OCI-LY7 (cell line): ENCODE data around the gene H1-8. TPM values are rescaled to one million over a fixed set of nuclear protein-coding genes. Genes with fewer than 3 reads are reported as not detected.

Source experiments
- BruUV-seq: library from RNA; stranded (reverse); fragments of 400-500 nt; replicated peaks from 2 replicates; lab custom pipeline; 2021; lab: Mats Ljungman, UMichigan
- CTCF ChIA-PET: fragments of 300-600 bp; sonication (Branson Sonifier 250); formaldehyde crosslinking; loops from one replicate; lab custom pipeline; 2022; ENCODE audit warnings: antibody characterized with exemption; ENCODE audit not compliant: unreplicated experiment; lab: Charles Lee
- POLR2A ChIA-PET: fragments of 300-600 bp; sonication (Branson Sonifier 250); formaldehyde crosslinking; loops from one replicate; lab custom pipeline; 2022; ENCODE audit warnings: antibody characterized with exemption; lab: Charles Lee
- DNase-seq: peaks from one replicate; pipeline ENCODE4 v3.0.0-alpha.2; 2015; ENCODE audit warnings: low spot score
- H2AFZ ChIP-seq: fragments of 200-600 bp; sonication (generic), shearing (Covaris generic); 2 replicates; pipeline ENCODE4 v1.6.1; 2014; ENCODE audit warnings: mild to moderate bottlenecking, antibody characterized with exemption, low read length, moderate library complexity
- H3K27ac ChIP-seq: fragments of 200-600 bp; sonication (generic); 2 replicates; pipeline ENCODE4 v1.5.1; 2014; ENCODE audit warnings: mixed run types, low read depth, mild to moderate bottlenecking, moderate library complexity, low read length, inconsistent platforms; ENCODE audit not compliant: poor library complexity, severe bottlenecking
- H3K36me3 ChIP-seq: fragments of 200-600 bp; sonication (generic); 2 replicates; pipeline ENCODE4 v1.6.1; 2014; ENCODE audit warnings: mild to moderate bottlenecking, antibody characterized with exemption, low read length, moderate library complexity, mixed read lengths; ENCODE audit not compliant: insufficient read depth
- H3K4me1 ChIP-seq: fragments of 200-600 bp; sonication (generic); 2 replicates; pipeline ENCODE4 v1.5.1; 2014; ENCODE audit warnings: mild to moderate bottlenecking, low read length; ENCODE audit not compliant: insufficient read depth, poor library complexity, severe bottlenecking
- H3K4me2 ChIP-seq: fragments of 200-600 bp; sonication (generic); 2 replicates; pipeline ENCODE4 v1.6.1; 2014; ENCODE audit warnings: mild to moderate bottlenecking, low read length
- H3K4me3 ChIP-seq: fragments of 200-600 bp; sonication (generic); 2 replicates; pipeline ENCODE4 v1.5.1; 2014; ENCODE audit warnings: mild to moderate bottlenecking, low read depth, low read length; ENCODE audit not compliant: poor library complexity, severe bottlenecking
- H3K79me2 ChIP-seq: fragments of 200-600 bp; sonication (generic); 2 replicates; pipeline ENCODE4 v1.6.1; 2016; ENCODE audit warnings: low read depth, mild to moderate bottlenecking, low read length, moderate library complexity, mixed read lengths; ENCODE audit not compliant: insufficient read depth
- H3K9me2 ChIP-seq: fragments of 200-600 bp; sonication (generic); 2 replicates; pipeline ENCODE4 v1.6.1; 2016; ENCODE audit warnings: mild to moderate bottlenecking, low read length, mixed read lengths; ENCODE audit not compliant: insufficient read depth
- H3K9me3 ChIP-seq: fragments of 200-600 bp; sonication (generic); 2 replicates; pipeline ENCODE4 v1.6.1; 2014; ENCODE audit warnings: mild to moderate bottlenecking, mixed run types, low read length, mixed read lengths
- H4K20me1 ChIP-seq: fragments of 200-600 bp; sonication (generic); 2 replicates; pipeline ENCODE4 v1.6.1; 2014; ENCODE audit warnings: mild to moderate bottlenecking, antibody characterized with exemption, low read length, moderate library complexity, mixed read lengths; ENCODE audit not compliant: insufficient read depth
- CTCF ChIP-seq: fragments of 200-600 bp; sonication (generic); conservative IDR thresholded peaks from 2 replicates; pipeline ENCODE4 v1.5.1; 2014; ENCODE audit warnings: mild to moderate bottlenecking, antibody characterized with exemption, low read length, moderate library complexity, mixed read lengths
- EZH2phosphoT487 ChIP-seq: fragments of 200-600 bp; sonication (generic); IDR thresholded peaks from 2 replicates; pipeline ENCODE4 v1.6.1; 2018; ENCODE audit warnings: low read depth, borderline replicate concordance, mild to moderate bottlenecking, mixed run types, antibody characterized with exemption, low read length, moderate library complexity, mixed read lengths
- intact Hi-C: fragments of 100-400 bp; cut with micrococcal nuclease; formaldehyde crosslinking; loops from one replicate; pipeline ENCODE4 v1.10.0; 2022; ENCODE audit not compliant: unreplicated experiment
- total RNA-seq, 2 experiments: library from RNA; depleted of rRNA in 1 of 2; stranded (reverse); fragments of >200 nt in 1 of 2; shearing (Covaris generic) in 1 of 2; gene quantifications; 2 replicates each; pipeline ENCODE4 v1.2.3, GENCODE V29; 2014 to 2022

H1-8 gene
- total RNA-seq, 2 experiments from 2014 or later, result not detected

GRCh38 chr3:129518581-129518980, 24.4 kb upstream of the H1-8 start:
- Histone ChIP-seq H3K4me1 (no peaks in the 10 kb centered on the region), H2AFZ (no peak overlapping the region), H3K9me3 (no peaks in the 10 kb centered on the region), H4K20me1 (no peaks in the 10 kb centered on the region), H3K79me2 (no peaks in the 10 kb centered on the region), H3K4me3 (no peak overlapping the region), H3K27ac (no peak overlapping the region), H3K36me3 (no peaks in the 10 kb centered on the region), H3K4me2 (no peak overlapping the region), H3K9me2 (no peaks in the 10 kb centered on the region)
- TF ChIP-seq CTCF (no peak), EZH2phosphoT487 (no peak)
- intact Hi-C loops, result no loop called here
- CTCF ChIA-PET, result no interaction called here
- no TSS peak for BruUV-seq
- POLR2A ChIA-PET, result interaction anchor here (0.6 to 1.0 kb wide), 2 partner anchors 9 to 18 kb away, joined by 3 to 4 read pairs; no protein-coding TSS in a partner anchor
- DNase-seq, result no peak

DNA sequence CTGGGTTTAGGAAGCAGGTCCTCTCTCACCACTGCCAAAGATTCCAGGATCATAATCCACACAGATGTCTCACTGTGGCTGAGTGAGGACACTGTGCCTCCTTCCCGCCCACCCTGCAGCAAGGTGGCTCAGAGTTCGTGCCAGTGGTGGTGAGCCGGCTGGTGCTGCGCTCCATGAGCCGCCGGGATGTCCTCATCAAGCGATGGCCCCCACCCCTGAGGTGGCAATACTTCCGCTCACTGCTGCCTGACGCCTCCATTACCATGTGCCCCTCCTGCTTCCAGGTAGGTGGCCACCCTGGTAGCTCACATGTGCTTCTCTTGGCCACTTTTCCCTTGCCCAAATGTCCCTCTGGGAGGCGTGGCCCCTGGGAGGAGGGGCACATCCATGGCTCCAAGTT, 23.5 kb upstream of the H1-8 start:
- DNase-seq, result no peak
- ChIA-PET POLR2A (no interaction called here), CTCF (no interaction called here)
- Histone ChIP-seq H3K36me3 (no peaks in the 10 kb centered on the region), H3K4me1 (no peaks in the 10 kb centered on the region), H3K4me3 (no peak overlapping the region), H3K9me2 (no peaks in the 10 kb centered on the region), H3K27ac (no peak overlapping the region), H3K9me3 (no peaks in the 10 kb centered on the region), H3K79me2 (no peaks in the 10 kb centered on the region), H4K20me1 (no peaks in the 10 kb centered on the region), H2AFZ (no peak overlapping the region), H3K4me2 (no peak overlapping the region)
- TF ChIP-seq CTCF (no peak), EZH2phosphoT487 (no peak)
- BruUV-seq, result no TSS peak
- intact Hi-C loops, result no loop called here

GRCh38 chr3:129519896-129520715, 22.9 kb upstream of the H1-8 start:
- POLR2A ChIA-PET, result no interaction called here
- H3K36me3 ChIP-seq, result no peaks in the 10 kb centered on the region
- no peaks in the 10 kb centered on the region for H3K79me2 ChIP-seq
- H3K4me3 ChIP-seq, result no peak overlapping the region
- no peak for TF ChIP-seq CTCF
- H3K9me2 ChIP-seq, result no peaks in the 10 kb centered on the region
- CTCF ChIA-PET, result no interaction called here
- no peak overlapping the region for H3K27ac ChIP-seq
- DNase-seq, result no peak
- H3K4me2 ChIP-seq, result no peak overlapping the region
- no peaks in the 10 kb centered on the region for H3K4me1 ChIP-seq
- no peak overlapping the region for H2AFZ ChIP-seq
- intact Hi-C loops, result no loop called here
- no TSS peak for BruUV-seq
- no peaks in the 10 kb centered on the region for H4K20me1 ChIP-seq
- no peaks in the 10 kb centered on the region for H3K9me3 ChIP-seq
